Measurements from ENCODE around the gene GABPA.

GABPA gene

GRCh38 chr21:25809013-25809412, 74.2 kb downstream of the GABPA start:
- no peak for DNase-seq (ENCODE audit: low read depth in 2 of 2)

- no peak for DNase-seq (ENCODE audit: low read depth in 2 of 2)
Observed at GRCh38 chr21:25811186-25811585, 76.4 kb downstream of the GABPA start.

- DNase-seq (ENCODE audit: low read depth in 2 of 2), result no peak
Observed at GRCh38 chr21:25813917-25814316, 79.1 kb downstream of the GABPA start.

GRCh38 chr21:25818121-25818520, 83.3 kb downstream of the GABPA start:
- no peak for DNase-seq (ENCODE audit: low read depth in 2 of 2)

- DNase-seq (ENCODE audit: low read depth in 2 of 2), result no peak
Observed at GRCh38 chr21:25818551-25818950, 83.8 kb downstream of the GABPA start.
